IMR-90 (cell line): Measurements from ENCODE around the gene CLCA1. TPM values are rescaled to one million over a fixed set of nuclear protein-coding genes. Genes with fewer than 3 reads are reported as not detected.
A peak's percentile ranks its signal among the peaks of the same experiment; 100 is the strongest.

Source experiments
- ATAC-seq: fragments of 200-7000 bp; cut with Tn5 transposase; 2 replicates; pipeline ENCODE4 v1.9.1; 2020; ENCODE audit warnings: low read depth, mild to moderate bottlenecking, moderate library complexity
- BruUV-seq: library from RNA; stranded (reverse); fragments of 400-500 nt; replicated peaks from 2 replicates; lab custom pipeline; 2021; lab: Mats Ljungman, UMichigan
- CTCF ChIA-PET: fragments of 300-600 bp; formaldehyde crosslinking; extraction: SDS; loops from one replicate; lab custom pipeline; 2021; ENCODE audit warnings: antibody characterized with exemption; lab: Yijun Ruan, JAX
- POLR2A ChIA-PET: fragments of 300-600 bp; sonication (Branson Sonifier 250); formaldehyde crosslinking; loops from one replicate; lab custom pipeline; 2022; ENCODE audit warnings: antibody characterized with exemption; ENCODE audit not compliant: unreplicated experiment; lab: Charles Lee
- DNase-seq: peaks from one replicate; pipeline ENCODE4 v3.0.0; 2013
- H2AFZ ChIP-seq: replicated peaks from 2 replicates; pipeline ENCODE3; 2013; ENCODE audit warnings: low read length, mild to moderate bottlenecking; ENCODE audit not compliant: poor library complexity
- H2AK5ac ChIP-seq: 2 replicates; pipeline ENCODE4 v1.6.1; 2013; ENCODE audit warnings: low read depth, low read length, inconsistent platforms
- H2AK9ac ChIP-seq: replicated peaks from 2 replicates; pipeline ENCODE3; 2013; ENCODE audit warnings: mild to moderate bottlenecking, low read depth, low read length, moderate library complexity; ENCODE audit not compliant: poor library complexity
- H2BK120ac ChIP-seq: 2 replicates; pipeline ENCODE4 v1.6.1; 2013; ENCODE audit warnings: low read depth, low read length, inconsistent platforms
- H2BK15ac ChIP-seq: 3 replicates; pipeline ENCODE4 v1.6.1; 2013; ENCODE audit warnings: low read depth, low read length, inconsistent platforms
- H2BK20ac ChIP-seq: 2 replicates; pipeline ENCODE4 v1.6.1; 2013; ENCODE audit warnings: low read depth, mild to moderate bottlenecking, inconsistent platforms, low read length, moderate library complexity
- H2BK5ac ChIP-seq: 2 replicates; pipeline ENCODE4 v1.6.1; 2013; ENCODE audit warnings: mild to moderate bottlenecking, low read depth, low read length, inconsistent platforms; ENCODE audit not compliant: poor library complexity, severe bottlenecking
- H3K14ac ChIP-seq: replicated peaks from 2 replicates; pipeline ENCODE4 v1.6.1; 2013; ENCODE audit warnings: low read depth, low read length, inconsistent platforms
- H3K18ac ChIP-seq: 2 replicates; pipeline ENCODE4 v1.6.1; 2013; ENCODE audit warnings: low read depth, low read length, control low read depth
- H3K23ac ChIP-seq: 2 replicates; pipeline ENCODE4 v1.6.1; 2013; ENCODE audit warnings: low read depth, low read length, inconsistent platforms
- H3K27ac ChIP-seq: 2 replicates; pipeline ENCODE4 v1.5.1; 2013; ENCODE audit warnings: mild to moderate bottlenecking, control low read depth, low read length; ENCODE audit not compliant: insufficient read depth
- H3K27me3 ChIP-seq: 2 replicates; pipeline ENCODE4 v1.6.1; 2013; ENCODE audit warnings: low read length; ENCODE audit not compliant: control insufficient read depth, insufficient read depth
- H3K36me3 ChIP-seq: 2 replicates; pipeline ENCODE4 v1.6.1; 2013; ENCODE audit warnings: low read length, mixed read lengths; ENCODE audit not compliant: control insufficient read depth, insufficient read depth
- H3K4ac ChIP-seq: 2 replicates; pipeline ENCODE4 v1.6.1; 2013; ENCODE audit warnings: low read depth, low read length, inconsistent platforms
- H3K4me1 ChIP-seq: 2 replicates; pipeline ENCODE4 v1.6.1; 2013; ENCODE audit warnings: low read length, mixed read lengths; ENCODE audit not compliant: control insufficient read depth, insufficient read depth
- H3K4me2 ChIP-seq: 2 replicates; pipeline ENCODE4 v1.6.1; 2013; ENCODE audit warnings: low read depth, mild to moderate bottlenecking, control low read depth, low read length, moderate library complexity
- H3K4me3 ChIP-seq: 2 replicates; pipeline ENCODE4 v1.5.1; 2013; ENCODE audit warnings: low read depth, mild to moderate bottlenecking, control low read depth, low read length, moderate library complexity; ENCODE audit not compliant: insufficient read depth
- H3K56ac ChIP-seq: 2 replicates; pipeline ENCODE4 v1.6.1; 2013; ENCODE audit warnings: low read length, inconsistent platforms; ENCODE audit not compliant: insufficient read depth; ENCODE audit errors: extremely low read depth
- H3K79me1 ChIP-seq, 2 experiments: 2 replicates each; pipeline ENCODE4 v1.6.1; 2013; ENCODE audit warnings: low read length in 2 of 2, inconsistent platforms in 1 of 2, low read depth in 1 of 2
- H3K9ac ChIP-seq: 2 replicates; pipeline ENCODE4 v1.6.1; 2013; ENCODE audit warnings: low read depth, low read length, control low read depth
- H3K9me1 ChIP-seq: 2 replicates; pipeline ENCODE4 v1.6.1; 2013; ENCODE audit warnings: low read length, inconsistent platforms; ENCODE audit not compliant: insufficient read depth
- H3K9me3 ChIP-seq: 2 replicates; pipeline ENCODE4 v1.6.1; 2013; ENCODE audit warnings: low read length; ENCODE audit not compliant: control insufficient read depth, insufficient read depth
- H4K20me1 ChIP-seq: 2 replicates; pipeline ENCODE4 v1.6.1; 2013; ENCODE audit warnings: low read length, inconsistent platforms; ENCODE audit not compliant: insufficient read depth
- H4K5ac ChIP-seq: 2 replicates; pipeline ENCODE4 v1.6.1; 2013; ENCODE audit warnings: mild to moderate bottlenecking, low read depth, low read length, control low read depth
- H4K8ac ChIP-seq, 2 experiments: 2 replicates each; pipeline ENCODE4 v1.6.1; 2013; ENCODE audit warnings: low read depth in 2 of 2, low read length in 2 of 2, control low read depth in 1 of 2, inconsistent platforms in 1 of 2
- H4K91ac ChIP-seq: 2 replicates; pipeline ENCODE4 v1.6.1; 2013; ENCODE audit warnings: low read depth, low read length, inconsistent platforms; ENCODE audit not compliant: insufficient read depth
- CEBPB ChIP-seq: IDR thresholded peaks from 2 replicates; pipeline ENCODE4 v1.6.1; 2012; ENCODE audit warnings: low read depth, low read length, improper control_type of control experiment
- POLR2A ChIP-seq: IDR thresholded peaks from 2 replicates; pipeline ENCODE4 v1.6.1; 2012; ENCODE audit warnings: mild to moderate bottlenecking, low read depth, low read length
- WGBS, 2 experiments: methylation state at CpG; one replicate each; pipeline versions ENCODE4 v1.1.5 to v1.1.7; 2013; ENCODE audit warnings: missing lambda C conversion rate in 2 of 2; ENCODE audit not compliant: insufficient read length in 1 of 2; ENCODE audit errors: extremely low coverage in 2 of 2; 5-methylcytosine and 5-hydroxymethylcytosine counted together
- dilution Hi-C: fragments of 300-500 bp; cut with HindIII; formaldehyde crosslinking; loops from one replicate; pipeline ENCODE4 v1.14.3; 2018; ENCODE audit warnings: low sequenced_read_pairs; ENCODE audit not compliant: unreplicated experiment
- in situ Hi-C: fragments of 300-500 bp; cut with MboI; formaldehyde crosslinking; loops from 3 replicates; pipeline ENCODE4 v1.14.3; 2019; ENCODE audit warnings: low sequenced_read_pairs, inconsistent platforms, mixed read lengths
- intact Hi-C: fragments of 100-400 bp; cut with micrococcal nuclease; formaldehyde crosslinking; loops from 2 replicates; pipeline ENCODE4 v1.10.0; 2022
- polyA plus RNA-seq, 3 experiments: library from polyadenylated mRNA; depleted of rRNA; stranded (reverse); fragments of >200 nt; gene quantifications; 2 replicates each; pipeline ENCODE4 v1.2.3, GENCODE V29; 2012; ENCODE audit warnings: low replicate concordance in 1 of 3
- total RNA-seq: library from RNA; depleted of rRNA; stranded (reverse); fragments of >200 nt; gene quantifications from 2 replicates; pipeline ENCODE4 v1.2.3, GENCODE V29; 2012
- TF ChIP-seq, protein P1 (sequence below): conservative IDR thresholded peaks from 2 replicates; pipeline ENCODE4 v1.5.1; 2012; ENCODE audit warnings: mild to moderate bottlenecking, low read depth, low read length, improper control_type of control experiment

Gene CLCA1
- total and polyA plus RNA-seq, 2 of the 4 experiments (the other 2 are of a cell fraction): not detected

DNA sequence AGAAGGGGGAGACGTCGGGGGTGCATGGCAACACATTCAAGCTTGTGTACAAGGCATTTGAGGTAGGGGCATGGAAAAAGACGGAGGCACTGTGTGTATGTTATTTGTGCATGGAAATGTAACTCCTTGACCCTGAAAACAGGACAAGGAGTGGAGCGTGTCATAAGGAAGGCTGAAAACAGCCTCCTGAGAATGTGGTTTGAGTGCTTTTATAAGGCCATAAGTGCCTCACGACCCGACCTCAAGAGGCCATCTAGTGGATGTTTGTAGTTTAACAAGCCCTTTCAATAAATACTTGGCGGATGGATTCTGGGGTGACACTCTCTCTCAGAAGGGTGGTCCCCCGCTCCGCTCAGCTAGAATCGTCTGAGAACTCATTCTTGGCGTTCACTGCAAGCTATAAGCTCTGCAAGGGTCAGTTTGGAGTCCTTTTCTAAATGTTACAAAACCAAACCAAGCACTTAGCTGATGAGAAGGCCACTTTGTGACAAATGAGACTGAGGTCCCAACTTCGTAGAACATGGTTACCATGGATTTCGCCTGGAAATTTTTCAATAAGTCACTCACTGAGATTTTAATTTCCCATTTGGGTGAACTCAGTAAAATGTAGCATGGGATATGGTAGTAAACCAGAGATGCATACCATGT, 39.3 kb downstream of the CLCA1 start:
- no peak overlapping the region for H3K4me3 ChIP-seq

More for the DNA sequence above, 39.3 kb downstream of the CLCA1 start:
- H2AK5ac ChIP-seq: no peak overlapping the region
- 55% methylated on average over 7 of the region's 13 CpGs; no CpG with 5 or more reads in 1 of the 2 experiments for WGBS, 2 experiments
- no peak overlapping the region for H2BK15ac ChIP-seq
- in situ Hi-C loops (no loop called here), dilution Hi-C loops (no loop called here), intact Hi-C loops (loop anchor here (2.0 to 10.0 kb wide), 2 partner anchors 127 to 457 kb away; no protein-coding TSS in a partner anchor)
- TF ChIP-seq CEBPB (no peak), POLR2A (no peak)
- TF ChIP-seq, protein P1, sequence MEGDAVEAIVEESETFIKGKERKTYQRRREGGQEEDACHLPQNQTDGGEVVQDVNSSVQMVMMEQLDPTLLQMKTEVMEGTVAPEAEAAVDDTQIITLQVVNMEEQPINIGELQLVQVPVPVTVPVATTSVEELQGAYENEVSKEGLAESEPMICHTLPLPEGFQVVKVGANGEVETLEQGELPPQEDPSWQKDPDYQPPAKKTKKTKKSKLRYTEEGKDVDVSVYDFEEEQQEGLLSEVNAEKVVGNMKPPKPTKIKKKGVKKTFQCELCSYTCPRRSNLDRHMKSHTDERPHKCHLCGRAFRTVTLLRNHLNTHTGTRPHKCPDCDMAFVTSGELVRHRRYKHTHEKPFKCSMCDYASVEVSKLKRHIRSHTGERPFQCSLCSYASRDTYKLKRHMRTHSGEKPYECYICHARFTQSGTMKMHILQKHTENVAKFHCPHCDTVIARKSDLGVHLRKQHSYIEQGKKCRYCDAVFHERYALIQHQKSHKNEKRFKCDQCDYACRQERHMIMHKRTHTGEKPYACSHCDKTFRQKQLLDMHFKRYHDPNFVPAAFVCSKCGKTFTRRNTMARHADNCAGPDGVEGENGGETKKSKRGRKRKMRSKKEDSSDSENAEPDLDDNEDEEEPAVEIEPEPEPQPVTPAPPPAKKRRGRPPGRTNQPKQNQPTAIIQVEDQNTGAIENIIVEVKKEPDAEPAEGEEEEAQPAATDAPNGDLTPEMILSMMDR: peak; percentile 41
- H3K14ac ChIP-seq: no peak overlapping the region
- CTCF ChIA-PET: interaction anchor here (0.7 kb wide), 2 partner anchors 34 to 128 kb away, joined by 3 read pairs; no protein-coding TSS in a partner anchor
- H3K27ac ChIP-seq: no peak overlapping the region
- no peak overlapping the region for H2BK20ac ChIP-seq
- H4K91ac ChIP-seq: no peak overlapping the region
- no peak overlapping the region for H2BK5ac ChIP-seq
- H2AK9ac ChIP-seq: no peak overlapping the region
- peak overlapping the region; percentile 51 for H2AFZ ChIP-seq
- BruUV-seq: no TSS peak
- H3K9me1 ChIP-seq: no peaks in the 10 kb centered on the region
- no peak overlapping the region for H3K9ac ChIP-seq
- H3K4me2 ChIP-seq: no peak overlapping the region
- H3K56ac ChIP-seq: no peak overlapping the region
- no peaks in the 10 kb centered on the region for H3K36me3 ChIP-seq
- no peak overlapping the region for H4K5ac ChIP-seq
- H3K18ac ChIP-seq: no peak overlapping the region
- no peak overlapping the region for H2BK120ac ChIP-seq
- no peaks in the 10 kb centered on the region for H3K9me3 ChIP-seq
- POLR2A ChIA-PET: no interaction called here
- no peaks in the 10 kb centered on the region for H3K79me1 ChIP-seq
- no peak overlapping the region for H3K23ac ChIP-seq
- peaks cover 2% of the 10 kb centered on the region for H3K27me3 ChIP-seq
- H3K4me1 ChIP-seq: peaks cover 2% of the 10 kb centered on the region
- H4K20me1 ChIP-seq: no peaks in the 10 kb centered on the region
- H4K8ac ChIP-seq: no peak overlapping the region
- ATAC-seq: peak; percentile 54; the same call in 1 of the 2 replicates
- peak; percentile 38 for DNase-seq
- no peak overlapping the region for H3K4ac ChIP-seq
